HTR-8/SVneo (cell line): ENCODE results near the gene ITIH3.

Experiments used
- DNase-seq: peaks from one replicate; pipeline ENCODE4 v3.0.0; 2011; ENCODE audit warnings: low spot score, mixed read lengths; ENCODE audit not compliant: insufficient read length
- FAIRE-seq: peaks from 2 replicates; lab custom pipeline; 2011; peaks lifted over from hg19 to GRCh38; lab: Jason Lieb, UNC

The ITIH3 gene

GRCh38 chr3:52820736-52821135 lies 26.1 kb downstream of the ITIH3 start:
- FAIRE-seq (no peak), DNase-seq (no peak)

GRCh38 chr3:52822363-52822762 lies 27.8 kb downstream of the ITIH3 start:
- DNase-seq: no peak

GRCh38 chr3:52824037-52824436 lies 29.4 kb downstream of the ITIH3 start:
- FAIRE-seq: no peak

More at GRCh38 chr3:52822363-52822762, 27.8 kb downstream of the ITIH3 start:
- FAIRE-seq: no peak

GRCh38 chr3:52827441-52827840 lies 32.8 kb downstream of the ITIH3 start:
- FAIRE-seq (no peak), DNase-seq (no peak)

More at GRCh38 chr3:52824037-52824436, 29.4 kb downstream of the ITIH3 start:
- no peak for DNase-seq

- no peak for FAIRE-seq
- DNase-seq: no peak
Observed at GRCh38 chr3:52827866-52828376, 33.3 kb downstream of the ITIH3 start.

- DNase-seq: no peak
- no peak for FAIRE-seq
Observed at GRCh38 chr3:52829482-52829881, 34.9 kb downstream of the ITIH3 start.

GRCh38 chr3:52829906-52830463 lies 35.4 kb downstream of the ITIH3 start:
- FAIRE-seq: no peak
- DNase-seq: no peak

- DNase-seq: no peak
- no peak for FAIRE-seq
Observed at GRCh38 chr3:52830535-52831258, 36.1 kb downstream of the ITIH3 start, which contains the start of gene ITIH4. ITIH4 (minus strand) TSS chr3:52830672; CDS start chr3:52830642, 30 bp downstream.

GRCh38 chr3:52831500-52832301 lies 37.1 kb downstream of the ITIH3 start:
- FAIRE-seq: peak; percentile 85

GRCh38 chr3:52833202-52833601 lies 38.6 kb downstream of the ITIH3 start:
- no peak for FAIRE-seq
- no peak for DNase-seq

More at GRCh38 chr3:52831500-52832301, 37.1 kb downstream of the ITIH3 start:
- peak; percentile 89 for DNase-seq

- DNase-seq: no peak
- no peak for FAIRE-seq
Observed at GRCh38 chr3:52834871-52835501, 40.4 kb downstream of the ITIH3 start, which contains the start of gene MUSTN1. MUSTN1 (minus strand) TSS chr3:52835019; CDS start chr3:52834948, 71 bp downstream.

GRCh38 chr3:52835766-52836470 lies 41.3 kb downstream of the ITIH3 start:
- no peak for DNase-seq
- FAIRE-seq: no peak

- DNase-seq (no peak), FAIRE-seq (no peak)
Observed at GRCh38 chr3:52836471-52836845, 41.9 kb downstream of the ITIH3 start.

- DNase-seq: no peak
- no peak for FAIRE-seq
Observed at GRCh38 chr3:52836986-52837385, 42.4 kb downstream of the ITIH3 start.

GRCh38 chr3:52838561-52839267 lies 44.1 kb downstream of the ITIH3 start:
- DNase-seq (no peak), FAIRE-seq (no peak)

- DNase-seq (no peak), FAIRE-seq (no peak)
Observed at GRCh38 chr3:52839268-52839575, 44.6 kb downstream of the ITIH3 start.

- no peak for DNase-seq
- FAIRE-seq: no peak
Observed at GRCh38 chr3:52839892-52840545, 45.4 kb downstream of the ITIH3 start.

- FAIRE-seq (no peak), DNase-seq (no peak)
Observed at GRCh38 chr3:52841211-52841980, 46.8 kb downstream of the ITIH3 start.
